ENCODE results near the gene HYKK. TPM values are rescaled to one million over a fixed set of nuclear protein-coding genes. Genes with fewer than 3 reads are reported as not detected.
A peak's percentile ranks its signal among the peaks of the same experiment; 100 is the strongest.
"Not testable (repeated sequence)": the region's sequence is repeated elsewhere in the genome, so short reads cannot be mapped to it uniquely, and the experiment has no call there.

HYKK gene
- total RNA-seq, 1 donor: 0.81 TPM

GRCh38 chr15:78540141-78540870 lies 32.9 kb downstream of the HYKK start, which contains the start of gene PSMA4:
Gene PSMA4, plus strand, starts transcription at chr15:78540444. Its CDS starts 1,484 bp downstream, at chr15:78541928.
- DNase-seq (ENCODE audit: low read depth in 2 of 3, low spot score in 2 of 3): peak; percentile 90 to 96 (median 92)

GRCh38 chr15:78540871-78541743 lies 33.7 kb downstream of the HYKK start:
- peak in 2 of 3 donors; percentile 2 to 12 for DNase-seq (ENCODE audit: low read depth in 2 of 3, low spot score in 2 of 3)

DNA sequence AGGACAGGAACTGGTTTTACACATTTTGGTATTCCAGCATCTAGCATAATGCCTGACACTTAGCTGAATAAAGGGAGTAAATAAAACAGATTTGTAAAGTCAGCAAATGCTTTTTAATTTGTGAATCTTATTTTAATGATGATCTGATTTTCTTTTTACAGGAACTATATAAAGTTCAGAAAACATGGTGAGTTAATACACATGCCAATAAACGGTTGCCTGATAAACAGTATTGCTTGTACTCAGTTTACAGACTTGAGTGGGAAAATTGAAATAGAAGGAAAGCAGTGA lies 34.3 kb downstream of the HYKK start:
- DNase-seq (ENCODE audit: low read depth in 2 of 3, low spot score in 2 of 3): no peak

DNA sequence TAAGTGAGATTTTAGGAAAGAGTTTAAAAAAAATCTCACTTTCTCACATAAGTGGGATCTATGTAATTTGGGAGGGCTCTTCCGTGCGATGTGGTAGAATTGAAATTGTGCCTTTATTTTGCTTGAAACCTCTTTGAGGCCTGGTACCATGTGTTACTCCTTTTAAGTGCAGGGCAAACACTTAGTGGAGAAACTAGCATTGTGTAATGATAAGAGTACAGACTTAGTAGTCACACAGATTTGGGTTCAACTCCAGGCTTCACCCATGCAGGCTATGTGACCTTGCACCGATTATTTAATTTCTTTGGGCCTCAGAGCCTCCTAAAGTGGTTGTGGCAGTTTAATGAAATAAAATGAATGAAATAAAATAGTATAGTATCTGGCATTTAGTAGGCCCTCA lies 35.3 kb downstream of the HYKK start:
- no peak for DNase-seq (ENCODE audit: low read depth in 2 of 3, low spot score in 2 of 3)

GRCh38 chr15:78550194-78550593 lies 42.8 kb downstream of the HYKK start:
- no peak for DNase-seq (ENCODE audit: low read depth in 2 of 3, low spot score in 2 of 3)

GRCh38 chr15:78550815-78551214 lies 43.4 kb downstream of the HYKK start:
- no peak for DNase-seq (ENCODE audit: low read depth in 2 of 3, low spot score in 2 of 3)

- no peak for DNase-seq (ENCODE audit: low read depth in 2 of 3, low spot score in 2 of 3)
Observed at GRCh38 chr15:78551902-78552301, 44.5 kb downstream of the HYKK start.

GRCh38 chr15:78552597-78552996 lies 45.2 kb downstream of the HYKK start:
- DNase-seq (ENCODE audit: low read depth in 2 of 3, low spot score in 2 of 3): no peak

GRCh38 chr15:78560201-78560600 lies 52.8 kb downstream of the HYKK start:
- DNase-seq (ENCODE audit: low read depth in 2 of 3, low spot score in 2 of 3): not testable (repeated sequence)

DNA sequence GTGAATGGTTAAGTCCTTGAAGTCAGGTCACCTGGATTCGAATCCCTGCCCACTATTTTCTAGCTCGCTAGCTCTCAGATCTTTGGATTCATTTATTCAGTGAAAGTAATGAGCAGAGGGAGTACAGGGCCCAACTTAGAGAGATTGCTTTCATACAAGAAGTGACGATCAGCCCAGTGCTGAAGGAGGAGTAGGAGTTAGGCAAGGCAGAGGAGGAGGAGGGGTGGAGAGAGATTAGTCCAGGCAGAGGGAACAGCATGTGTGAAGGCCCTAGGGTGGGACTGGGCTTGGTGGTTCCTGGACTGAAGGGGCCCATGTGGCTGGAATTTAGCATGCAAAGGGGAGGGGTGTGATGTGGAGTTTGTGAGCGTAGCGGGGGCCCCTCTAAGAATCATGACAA lies 54.1 kb downstream of the HYKK start:
- DNase-seq (ENCODE audit: low read depth in 2 of 3, low spot score in 2 of 3): no peak

GRCh38 chr15:78563092-78563491 lies 55.7 kb downstream of the HYKK start:
- DNase-seq (ENCODE audit: low read depth in 2 of 3, low spot score in 2 of 3): no peak

DNA sequence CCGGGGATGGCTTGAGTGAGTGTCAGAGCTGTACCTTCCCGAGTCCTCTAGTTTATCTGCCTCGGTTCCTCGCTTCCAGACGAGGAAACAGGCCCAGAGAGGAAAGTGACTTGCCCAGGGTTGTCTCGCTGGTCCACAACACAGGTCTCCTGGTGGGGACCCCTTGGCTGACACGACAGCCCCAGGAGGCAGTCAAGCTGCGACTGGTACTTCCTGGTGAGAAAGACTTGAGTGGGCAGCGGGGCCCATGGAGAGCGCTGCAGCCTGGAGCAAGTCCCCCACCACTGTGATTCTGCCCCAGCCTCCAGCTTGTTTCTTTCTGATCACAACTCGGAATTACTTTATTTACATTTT lies 57.3 kb downstream of the HYKK start:
- no peak for DNase-seq (ENCODE audit: low read depth in 2 of 3, low spot score in 2 of 3)

DNA sequence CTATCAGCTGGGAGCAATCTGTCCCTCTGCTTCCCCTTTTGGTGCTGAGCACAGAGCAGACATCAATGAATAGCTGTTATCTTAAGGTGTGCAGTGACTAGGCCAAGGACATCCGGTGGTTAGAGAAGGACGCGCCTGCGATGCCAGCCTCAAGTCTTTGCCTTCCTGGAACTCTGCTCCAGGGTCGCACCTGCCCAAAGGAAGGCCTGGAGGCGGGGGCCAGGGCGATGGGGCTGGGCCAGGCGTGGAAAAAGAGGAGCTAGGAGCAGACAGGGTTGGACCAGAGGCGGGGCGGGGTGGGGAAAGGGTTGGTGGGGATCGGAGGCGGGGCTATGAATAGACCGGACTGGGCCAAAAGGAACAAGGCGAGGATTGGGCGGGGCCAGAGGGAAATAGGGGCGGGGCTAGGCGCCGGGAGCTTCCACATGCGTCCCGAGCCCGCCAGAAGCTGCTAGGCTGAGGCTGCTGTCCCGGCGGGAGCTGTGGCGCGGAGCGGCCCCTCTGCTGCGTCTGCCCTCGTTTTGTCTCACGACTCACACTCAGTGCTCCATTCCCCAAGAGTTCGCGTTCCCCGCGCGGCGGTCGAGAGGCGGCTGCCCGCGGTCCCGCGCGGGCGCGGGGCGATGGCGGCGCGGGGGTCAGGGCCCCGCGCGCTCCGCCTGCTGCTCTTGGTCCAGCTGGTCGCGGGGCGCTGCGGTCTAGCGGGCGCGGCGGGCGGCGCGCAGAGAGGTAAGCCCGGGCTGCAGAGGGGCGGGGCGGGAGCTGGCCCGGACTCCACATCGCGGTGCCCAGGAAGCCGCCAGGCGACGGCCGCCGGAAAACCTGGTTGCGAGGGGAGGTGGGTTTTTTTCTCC lies 57.9 kb downstream of the HYKK start, which contains the start of gene CHRNA5:
Gene CHRNA5 (plus strand): TSS at position 424 of the 854 bp plus-strand sequence. CDS start 200 bp downstream, at position 624.
- DNase-seq (ENCODE audit: low read depth in 2 of 3, low spot score in 2 of 3): peak in 2 of 3 donors; percentile 77 to 83

DNA sequence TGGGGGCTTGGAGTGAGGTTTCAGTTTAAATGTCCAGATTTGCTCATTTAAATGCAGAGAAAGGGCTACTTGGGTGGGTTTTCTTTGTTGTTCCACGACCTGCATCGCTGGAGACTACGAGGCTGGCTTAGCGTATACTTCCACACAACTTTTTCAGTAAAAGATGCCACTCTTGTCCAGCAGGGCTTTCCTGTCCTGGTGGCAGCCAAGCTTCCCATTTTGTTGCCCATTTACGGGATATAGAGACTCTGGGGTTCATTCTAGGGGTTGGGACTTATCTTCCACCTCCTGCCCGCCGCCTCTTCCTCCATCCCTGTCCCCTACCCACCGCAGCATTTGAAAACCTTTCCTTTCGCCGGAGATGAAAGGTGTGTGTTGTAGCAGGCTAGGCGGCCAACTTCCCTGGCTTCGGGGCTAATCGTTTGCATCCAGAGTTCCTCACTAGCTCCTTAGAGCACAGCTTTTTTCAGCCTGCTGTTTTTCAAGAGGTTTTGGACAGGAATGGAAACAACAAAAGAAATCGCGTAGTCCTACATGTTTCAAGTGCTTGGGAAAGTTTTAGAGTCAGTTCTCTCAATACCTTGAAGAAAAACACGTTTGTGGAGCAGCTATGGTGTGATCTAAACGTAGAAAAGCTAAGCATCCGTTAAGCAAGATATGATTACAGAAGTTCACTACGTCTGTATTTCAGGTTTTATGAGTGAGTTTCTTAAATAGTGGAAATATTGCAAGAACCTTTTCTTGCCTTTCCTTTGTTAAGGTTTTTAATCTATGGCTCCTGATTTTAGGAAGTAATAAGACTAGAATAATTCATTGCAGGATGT lies 58.8 kb downstream of the HYKK start:
- peak in 1 of 3 donors; percentile 23 for DNase-seq (ENCODE audit: low read depth in 2 of 3, low spot score in 2 of 3)

- peak in 1 of 3 donors; percentile 39 for DNase-seq (ENCODE audit: low read depth in 2 of 3, low spot score in 2 of 3)
Observed at GRCh38 chr15:78567531-78567930, 60.2 kb downstream of the HYKK start.

GRCh38 chr15:78570710-78571109 lies 63.3 kb downstream of the HYKK start:
- no peak for DNase-seq (ENCODE audit: low read depth in 2 of 3, low spot score in 2 of 3)

GRCh38 chr15:78571382-78571781 lies 64.0 kb downstream of the HYKK start:
- DNase-seq (ENCODE audit: low read depth in 2 of 3, low spot score in 2 of 3): no peak

DNA sequence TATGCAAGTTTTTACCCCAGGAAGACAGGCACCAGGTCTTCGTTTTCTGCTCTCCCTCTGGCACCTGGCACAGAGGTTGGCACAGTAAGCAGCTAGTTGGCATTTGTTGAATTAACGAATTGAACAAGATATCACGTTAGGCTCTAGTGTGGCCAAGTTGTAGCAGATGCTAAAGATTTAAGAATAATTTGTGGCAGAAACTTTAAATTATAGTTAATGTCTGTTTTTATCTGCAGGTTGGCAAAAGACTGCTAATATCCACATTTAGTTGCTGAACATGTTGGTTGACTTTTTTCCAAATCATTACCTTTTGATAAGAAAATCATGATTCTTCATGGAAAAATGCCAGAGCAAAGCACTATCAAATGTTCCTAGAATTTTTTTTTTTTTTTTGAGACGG lies 66.0 kb downstream of the HYKK start:
- DNase-seq (ENCODE audit: low read depth in 2 of 3, low spot score in 2 of 3): no peak

DNA sequence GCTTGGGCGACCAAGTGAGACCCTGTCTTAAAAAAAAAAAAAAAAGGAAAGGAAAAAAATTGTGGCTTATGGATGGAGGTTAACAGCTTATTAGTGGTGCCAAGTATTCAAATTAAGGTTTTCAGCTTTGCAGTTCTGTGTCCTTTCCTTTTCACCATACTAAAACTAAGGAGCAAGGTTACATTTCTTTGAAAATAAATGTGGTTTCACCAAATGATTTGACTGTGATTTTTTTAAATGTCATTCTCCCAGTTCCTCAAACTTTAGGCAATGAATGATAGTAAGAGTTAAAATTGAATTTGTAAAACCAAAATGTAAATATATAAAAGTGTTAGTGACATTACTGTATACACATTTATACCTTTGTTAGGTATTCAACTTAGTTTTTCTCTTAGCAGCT lies 67.6 kb downstream of the HYKK start:
- DNase-seq (ENCODE audit: low read depth in 2 of 3, low spot score in 2 of 3): no peak
